Right lobe of liver (tissue), 6 donors: ENCODE data around the gene KLHL21. TPM values are rescaled to one million over a fixed set of nuclear protein-coding genes. Genes with fewer than 3 reads are reported as not detected.

Experiments used
- ATAC-seq, 4 donors: fragments of 200-7000 bp; cut with Tn5 transposase; one replicate each; pipeline ENCODE4 v1.9.1; 2020; ENCODE audit warnings: mild to moderate bottlenecking in 4 of 4, moderate library complexity in 4 of 4
- DNase-seq, 3 donors: peaks; one replicate each; pipeline ENCODE4 v3.0.0-alpha.2; 2020
- H3K27ac ChIP-seq, 3 donors: fragments of 200-600 bp; one replicate each; pipeline ENCODE4 v1.8.0; 2022
- H3K27me3 ChIP-seq, 2 donors: fragments of 200-600 bp; one replicate each; pipeline ENCODE4 v1.8.0; 2022
- H3K36me3 ChIP-seq, 4 donors: fragments of 200-600 bp; sonication (generic) in 1 of 4; one replicate each; pipeline versions ENCODE4 v1.5.1 to v1.8.0; 2017 to 2022; ENCODE audit warnings: control low read depth in 1 of 4
- H3K4me1 ChIP-seq, 4 donors: fragments of 200-600 bp; sonication (generic) in 1 of 4; one replicate each; pipeline versions ENCODE4 v1.5.1 to v1.8.0; 2017 to 2022; ENCODE audit warnings: control low read depth in 1 of 4
- H3K4me3 ChIP-seq, 3 donors: fragments of 200-600 bp; one replicate each; pipeline ENCODE4 v1.8.0; 2022
- H3K9me3 ChIP-seq, 4 donors: fragments of 200-600 bp; sonication (generic) in 1 of 4; one replicate each; pipeline versions ENCODE4 v1.5.1 to v1.8.0; 2017 to 2022; ENCODE audit warnings: control low read depth in 1 of 4
- CTCF ChIP-seq, 4 donors: fragments of 200-600 bp in 3 of 4; fragments of 450-650 bp in 1 of 4; IDR thresholded peaks; one replicate each; pipeline versions ENCODE4 v1.5.1 to v1.8.0; 2016 to 2022; ENCODE audit warnings: antibody characterized with exemption in 4 of 4, mild to moderate bottlenecking in 2 of 4
- POLR2A ChIP-seq: fragments of 450-650 bp; IDR thresholded peaks from one replicate; pipeline ENCODE4 v1.6.1; 2017; ENCODE audit warnings: antibody characterized with exemption, mild to moderate bottlenecking
- WGBS: methylation state at CpG from one replicate; pipeline ENCODE4 v1.1.6; 2018; ENCODE audit warnings: low coverage, low lambda C conversion rate; ENCODE audit not compliant: insufficient coverage; ENCODE audit errors: missing lambda C conversion rate; 5-methylcytosine and 5-hydroxymethylcytosine counted together
- intact Hi-C, 2 donors: fragments of 100-400 bp; cut with DNase I; formaldehyde crosslinking; loops; one replicate each; pipeline versions ENCODE4 v1.11.2 to v1.14.1; 2022
- total RNA-seq, 6 experiments: library from RNA; depleted of rRNA in 2 of 6; stranded (reverse); fragments of >200 nt in 2 of 6; fragmentation: NEBNext Ultra II Directional in 3 of 6; extraction: Animal tissue kit (Norgen Biotek cat#: 25700) in 3 of 6; gene quantifications; one replicate each; pipeline versions ENCODE4 v1.1.0 to v1.2.4, GENCODE V29; 2016 to 2023
- donor health status: DM: no; HTN: yes; CAD: no.
- donor health status: DM: no; HTN: no; CAD: no.
- donor health status: DM: no; HTN: no; CAD: no.
- donor health status: DM: no; HTN: yes; CAD: no.
- donor health status: DM: no; HTN: yes; CAD: no.

KLHL21 gene
- total RNA-seq, 6 experiments from 2014 or later = 12.1 to 24.6 (median 20.0) TPM

GRCh38 chr1:6632588-6633514, 30.2 kb upstream of the KLHL21 start:
- ATAC-seq = no peak
- Histone ChIP-seq H3K4me3 (no peak overlapping the region), H3K4me1 (no peaks in the 10 kb centered on the region), H3K27ac (no peak overlapping the region), H3K9me3 (no peaks in the 10 kb centered on the region), H3K27me3 (no peaks in the 10 kb centered on the region), H3K36me3 (peaks cover 0 to 82% (median 6%) of the 10 kb centered on the region in 4 donors)
- intact Hi-C loops = loop anchor here in 1 of 2 donors (10.0 kb wide), 1 partner anchor 148 kb away; no protein-coding TSS in a partner anchor
- TF ChIP-seq CTCF (IDR thresholded peaks at IDR 0.05) = no peak
- TF ChIP-seq POLR2A = no peak
- DNase-seq = no peak
- 90% methylated on average over 2 of the region's 30 CpGs for WGBS

GRCh38 chr1:6631058-6631457, 28.4 kb upstream of the KLHL21 start:
- intact Hi-C loops = loop anchor here in 1 of 2 donors (10.0 kb wide), 1 partner anchor 146 kb away; no protein-coding TSS in a partner anchor
- H3K27me3 ChIP-seq = no peaks in the 10 kb centered on the region
- H3K4me3 ChIP-seq = no peak overlapping the region
- ATAC-seq (no peak), DNase-seq (no peak)
- H3K9me3 ChIP-seq = no peaks in the 10 kb centered on the region
- peaks cover 0 to 5% (median 2%) of the 10 kb centered on the region in 4 donors for H3K4me1 ChIP-seq
- peaks cover 0 to 68% (median 4%) of the 10 kb centered on the region in 4 donors for H3K36me3 ChIP-seq
- TF ChIP-seq CTCF (IDR thresholded peaks at IDR 0.05) (no peak), POLR2A (no peak)
- WGBS = 95% methylated on average over 4 of the region's 8 CpGs
- H3K27ac ChIP-seq = no peak overlapping the region

- no peak for DNase-seq
- ATAC-seq = no peak
- H3K9me3 ChIP-seq = no peaks in the 10 kb centered on the region
- peaks cover 0 to 7% (median 4%) of the 10 kb centered on the region in 4 donors for H3K4me1 ChIP-seq
- H3K27ac ChIP-seq = no peak overlapping the region
- WGBS = no CpG with 5 or more reads among the region's 8 CpGs
- H3K36me3 ChIP-seq = peaks cover 0 to 65% (median 2%) of the 10 kb centered on the region in 4 donors
- TF ChIP-seq CTCF (IDR thresholded peaks at IDR 0.05) (no peak), POLR2A (no peak)
- H3K27me3 ChIP-seq = no peaks in the 10 kb centered on the region
- H3K4me3 ChIP-seq = no peak overlapping the region
- intact Hi-C loops = loop anchor here in 1 of 2 donors (10.0 kb wide), 1 partner anchor 145 kb away; no protein-coding TSS in a partner anchor
Measured at GRCh38 chr1:6630027-6630426, 27.4 kb upstream of the KLHL21 start.

- Histone ChIP-seq H3K36me3 (peaks cover 0 to 61% (median 2%) of the 10 kb centered on the region in 4 donors), H3K4me1 (peaks cover 0 to 15% (median 7%) of the 10 kb centered on the region in 4 donors), H3K27me3 (no peaks in the 10 kb centered on the region), H3K4me3 (no peak overlapping the region), H3K9me3 (no peaks in the 10 kb centered on the region), H3K27ac (no peak overlapping the region)
- TF ChIP-seq CTCF (IDR thresholded peaks at IDR 0.05) (no peak), POLR2A (no peak)
- ATAC-seq = no peak
- 74% methylated on average over 4 of the region's 12 CpGs for whole genome bisulfite sequencing
- no peak for DNase-seq
- intact Hi-C loops = no loop called here
Measured at GRCh38 chr1:6628971-6629479, 26.4 kb upstream of the KLHL21 start.
